NCI-H2029 treated with DMSO at 0.1 percent for 48 hours (cell line): ENCODE results near the gene KRT17.
"Not testable (repeated sequence)": the region's sequence is repeated elsewhere in the genome, so short reads cannot be mapped to it uniquely, and the experiment has no call there.

Source experiments
- DNase-seq: peaks from one replicate; lab custom pipeline; 2025; lab: John Stamatoyannopoulos, UW

Gene KRT17

DNA sequence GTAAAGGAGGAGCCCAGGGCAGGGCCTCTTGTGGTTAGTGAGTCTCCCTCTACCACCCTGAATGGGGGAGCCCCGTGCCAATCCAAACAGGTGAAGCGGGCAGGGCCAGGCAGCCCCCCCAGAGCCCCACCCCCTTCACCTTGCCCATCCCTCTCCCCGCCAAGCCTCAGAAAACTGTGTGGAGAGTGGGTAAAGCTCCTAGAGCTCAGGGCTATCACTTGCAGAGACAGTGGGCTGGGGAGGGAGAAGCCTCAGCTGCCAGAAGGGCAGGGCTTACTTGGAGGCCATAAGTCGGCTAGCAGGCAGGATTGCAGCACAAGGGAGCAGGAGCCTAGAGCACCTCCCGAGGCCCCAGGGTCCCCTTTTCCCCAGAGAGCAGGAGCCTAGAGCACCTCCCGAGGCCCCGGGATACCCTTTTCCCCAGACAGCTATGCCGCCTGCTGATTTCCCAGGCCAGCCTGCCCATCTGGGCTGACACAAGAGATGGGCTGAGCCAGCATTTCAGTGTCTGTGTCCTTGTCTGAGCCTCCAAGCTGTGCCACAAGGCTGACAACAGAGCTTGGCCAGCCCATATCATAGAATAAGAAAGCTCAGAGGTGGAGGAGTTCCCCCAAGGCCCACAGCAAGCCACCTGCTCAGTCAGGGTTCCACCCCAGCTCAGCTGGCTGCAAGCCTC, 30.9 kb downstream of the KRT17 start:
- no peak for DNase-seq

DNA sequence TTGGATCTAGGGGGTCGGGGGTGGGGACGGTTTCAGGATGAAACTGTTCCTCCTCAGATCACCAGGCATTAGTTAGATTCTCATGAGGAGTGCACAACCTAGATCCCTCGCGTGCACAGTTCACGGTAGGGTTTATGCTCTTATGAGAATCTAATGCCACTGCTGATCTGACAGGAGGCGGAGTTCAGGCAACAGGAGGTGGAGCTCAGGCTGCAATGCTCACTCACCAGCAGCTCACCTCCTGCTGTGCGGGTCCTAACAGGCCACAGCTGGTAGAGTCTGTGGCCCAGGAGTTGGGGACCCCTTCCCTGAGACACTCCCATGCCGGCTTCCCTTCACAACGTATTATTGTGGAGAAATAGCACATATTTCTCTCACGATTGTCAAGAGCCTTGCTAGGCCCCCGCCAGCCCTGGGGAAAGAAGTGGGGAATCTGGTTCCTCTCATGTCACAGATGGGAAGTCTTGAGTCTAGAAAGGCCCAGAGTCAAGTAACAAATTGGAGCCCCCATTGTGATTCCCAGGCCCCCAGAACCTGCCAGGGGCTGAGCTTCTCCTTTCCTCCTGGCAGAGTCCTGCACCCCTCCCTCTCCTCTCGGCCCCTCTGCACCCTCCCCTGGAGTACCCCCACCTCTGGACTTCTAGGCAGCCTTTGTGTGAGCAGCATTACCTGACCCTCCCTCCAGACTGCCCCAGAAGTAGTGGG, 31.6 kb downstream of the KRT17 start:
- DNase-seq, result no peak

GRCh38 chr17:41589301-41589700, 35.1 kb downstream of the KRT17 start:
- no peak for DNase-seq

GRCh38 chr17:41588126-41588810, 36.1 kb downstream of the KRT17 start:
- no peak for DNase-seq

GRCh38 chr17:41586863-41587495, 37.4 kb downstream of the KRT17 start, which contains the start of gene KRT14:
TSS of gene KRT14 (minus strand) at chr17:41586895. CDS start at chr17:41586834, 61 bp downstream.
- DNase-seq, result no peak

DNA sequence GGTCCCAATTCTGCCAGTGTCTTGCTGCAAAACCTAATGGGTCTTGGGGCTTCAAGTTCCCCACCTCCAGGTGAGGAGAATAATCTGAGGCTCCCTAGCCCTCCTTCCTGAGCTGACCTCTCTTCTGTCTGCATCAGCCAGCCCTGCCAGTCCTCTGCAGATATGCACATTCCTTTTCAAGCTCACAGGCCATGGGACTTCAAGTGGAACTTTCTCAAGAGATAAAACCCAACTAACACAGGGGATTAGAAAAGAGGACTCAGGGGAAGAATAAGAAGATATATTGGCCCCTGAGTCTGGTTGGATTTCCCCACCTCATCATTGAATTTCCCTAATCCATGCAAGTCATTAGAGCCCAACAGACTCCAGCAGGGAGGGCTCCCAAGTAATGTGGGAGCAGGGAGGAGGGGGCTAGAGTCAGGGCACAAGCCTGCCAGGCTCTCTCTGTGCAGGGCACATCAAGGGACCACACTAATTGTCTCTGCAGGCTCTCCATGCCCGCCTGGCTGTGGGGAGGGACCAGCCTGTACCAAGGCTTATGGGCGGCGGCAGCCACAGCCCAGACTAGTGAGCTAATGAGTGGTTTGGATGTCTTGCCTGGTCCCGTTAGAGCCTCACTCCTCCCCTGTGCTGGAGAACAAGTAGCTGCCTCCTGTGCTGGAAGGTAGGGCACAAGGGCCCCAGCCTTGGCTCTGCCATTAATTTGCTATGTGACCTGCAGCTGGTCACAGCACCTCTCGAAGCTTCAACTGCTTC, 38.9 kb downstream of the KRT17 start:
- no peak for DNase-seq

GRCh38 chr17:41584331-41584927, 39.9 kb downstream of the KRT17 start:
- not testable (repeated sequence) for DNase-seq

DNA sequence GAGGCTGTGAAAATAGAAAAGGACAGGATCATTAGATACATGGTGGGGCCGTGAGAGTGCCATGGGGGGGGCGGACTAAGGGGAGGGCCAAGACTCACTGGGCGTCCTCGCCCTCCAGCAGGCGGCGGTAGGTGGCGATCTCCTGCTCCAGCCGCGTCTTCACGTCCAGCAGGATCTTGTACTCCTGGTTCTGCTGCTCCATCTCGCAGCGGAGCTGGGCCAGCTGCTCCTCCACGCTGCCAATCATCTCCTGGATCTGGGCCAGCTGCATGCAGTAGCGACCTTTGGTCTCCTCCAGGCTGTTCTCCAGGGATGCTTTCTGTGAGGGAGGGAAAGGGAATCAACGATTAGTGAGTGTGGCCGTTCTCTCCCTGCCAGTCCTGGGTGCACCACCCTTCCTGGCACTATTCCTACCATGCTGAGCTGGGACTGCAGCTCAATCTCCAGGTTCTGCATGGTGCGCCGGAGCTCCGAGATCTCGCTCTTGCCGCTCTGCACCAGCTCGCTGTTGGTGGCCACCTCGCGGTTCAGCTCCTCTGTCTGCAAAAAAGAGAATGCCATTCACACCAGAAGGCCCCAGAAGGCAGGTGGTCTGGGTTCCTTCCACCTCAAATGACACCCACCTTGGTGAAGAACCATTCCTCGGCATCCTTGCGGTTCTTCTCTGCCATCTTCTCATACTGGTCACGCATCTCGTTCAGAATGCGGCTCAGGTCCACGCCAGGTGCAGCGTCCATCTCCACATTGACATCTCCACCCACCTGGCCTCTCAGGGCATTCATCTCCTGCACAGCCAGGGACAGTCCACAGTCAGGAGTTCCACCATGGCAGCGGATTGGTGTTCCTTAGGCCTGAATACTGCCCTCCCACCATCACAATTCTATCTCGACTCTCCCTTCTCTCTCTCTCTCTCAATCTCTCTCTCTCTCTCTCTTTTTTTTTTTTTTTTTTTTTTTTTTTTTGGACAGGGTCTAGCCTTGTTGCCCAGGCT, 40.9 kb downstream of the KRT17 start:
- DNase-seq, result peak; percentile 10

DNA sequence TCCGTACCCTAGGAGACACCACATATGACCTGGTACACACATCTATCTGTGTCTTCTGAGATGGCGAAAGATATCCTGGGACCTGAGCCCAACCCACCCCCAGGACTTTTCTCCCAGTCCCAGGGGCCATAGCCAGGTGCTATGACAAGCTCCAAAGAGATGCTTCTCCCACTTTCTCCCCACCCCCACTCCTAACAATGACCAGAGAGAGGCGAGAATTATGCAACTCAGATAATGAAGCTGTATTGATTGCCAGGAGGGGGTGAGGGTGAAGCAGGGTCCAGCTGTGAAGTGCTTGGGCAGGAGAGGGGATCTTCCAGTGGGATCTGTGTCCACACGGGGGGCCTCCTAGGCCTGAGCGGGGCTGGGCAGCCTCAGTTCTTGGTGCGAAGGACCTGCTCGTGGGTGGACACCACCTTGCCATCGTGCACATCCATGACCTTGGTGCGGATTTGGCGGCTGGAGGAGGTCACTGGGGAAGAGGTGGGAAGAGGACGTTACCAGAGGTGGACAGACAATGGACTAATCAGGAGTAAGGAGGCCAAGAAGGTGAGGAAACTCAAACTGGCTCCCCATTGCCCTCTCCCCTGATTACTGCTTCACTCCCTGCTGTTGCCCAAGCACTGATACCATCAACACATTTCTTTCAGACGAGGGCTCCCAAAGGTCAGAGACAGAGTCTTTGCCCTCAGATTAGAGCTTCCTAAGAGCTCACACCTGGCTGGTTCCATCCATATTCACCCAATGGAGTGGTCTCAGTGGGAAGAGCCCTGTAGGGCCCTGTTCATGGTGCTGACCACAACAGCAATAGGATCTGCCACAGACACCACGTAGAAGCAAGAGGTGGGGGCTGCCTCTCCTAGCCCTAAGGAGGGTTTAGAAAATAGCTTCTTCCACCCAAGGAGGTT, 42.1 kb downstream of the KRT17 start:
- not testable (repeated sequence) for DNase-seq

DNA sequence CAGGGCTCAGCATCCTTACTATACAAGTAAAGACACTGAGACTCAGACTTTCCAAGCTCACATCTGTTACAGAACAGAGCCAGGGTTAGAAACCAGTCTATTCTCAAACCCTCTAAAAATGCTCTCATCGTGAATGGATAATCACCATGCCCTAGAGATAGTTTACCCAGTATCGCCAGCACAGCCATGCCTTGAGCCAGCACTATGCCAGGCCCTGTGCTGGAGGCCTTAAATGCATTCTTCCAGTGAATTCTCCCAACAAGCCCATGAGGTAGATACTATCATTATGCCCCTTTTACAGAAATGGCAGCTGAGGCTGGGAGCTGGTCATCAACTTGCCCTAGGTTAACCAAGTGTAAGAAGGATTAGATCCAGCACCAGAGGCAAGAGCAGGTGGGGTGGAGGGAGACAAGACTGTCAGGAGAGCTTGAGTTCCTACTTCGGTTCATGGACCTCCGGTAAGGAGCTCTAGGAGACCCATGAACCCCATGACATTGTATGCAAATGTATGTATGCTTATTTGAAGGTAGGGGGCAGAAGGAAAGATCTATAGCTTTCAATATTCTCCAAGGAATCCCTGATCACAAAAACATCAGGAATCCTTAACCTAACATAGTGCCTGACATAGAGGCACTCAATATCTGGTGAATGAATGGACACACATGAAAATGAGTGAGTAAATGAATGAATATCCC, 42.9 kb downstream of the KRT17 start:
- no peak for DNase-seq

DNA sequence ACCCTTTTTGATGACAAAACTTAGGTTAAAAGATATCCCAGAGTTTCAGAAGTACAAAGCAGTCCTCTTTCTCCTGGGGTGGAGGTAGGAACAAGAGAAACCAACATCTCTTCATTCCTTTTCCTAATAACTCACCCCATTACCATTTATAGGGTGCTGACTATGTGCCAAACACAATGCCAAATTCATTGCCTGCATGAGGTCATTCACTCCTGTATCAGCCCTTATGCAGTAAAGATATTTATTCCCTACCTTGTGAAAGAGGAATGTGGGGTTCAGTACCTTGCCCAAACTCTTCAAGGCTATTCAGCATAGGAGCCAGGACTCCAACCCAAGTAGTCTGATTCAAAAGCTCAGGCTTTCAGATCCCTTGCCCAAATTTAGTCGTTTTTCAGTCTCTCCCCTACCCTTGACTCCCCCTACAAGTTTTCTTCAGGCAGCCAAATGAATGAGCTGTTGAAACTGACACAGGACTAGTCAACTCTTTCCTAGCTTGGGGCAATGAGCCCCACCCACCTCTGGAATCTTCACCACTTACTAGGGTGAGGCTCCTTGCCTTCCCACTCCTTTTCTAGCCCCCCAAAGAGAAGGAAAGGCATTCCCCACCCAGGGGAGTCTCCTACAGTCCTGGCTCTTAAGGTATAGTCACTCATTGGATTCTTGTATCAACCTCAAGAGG, 43.5 kb downstream of the KRT17 start:
- DNase-seq, result no peak

GRCh38 chr17:41580244-41580575, 44.2 kb downstream of the KRT17 start:
- DNase-seq, result no peak

- peak; percentile 78 for DNase-seq
Observed at GRCh38 chr17:41579484-41580243, 44.7 kb downstream of the KRT17 start.

DNA sequence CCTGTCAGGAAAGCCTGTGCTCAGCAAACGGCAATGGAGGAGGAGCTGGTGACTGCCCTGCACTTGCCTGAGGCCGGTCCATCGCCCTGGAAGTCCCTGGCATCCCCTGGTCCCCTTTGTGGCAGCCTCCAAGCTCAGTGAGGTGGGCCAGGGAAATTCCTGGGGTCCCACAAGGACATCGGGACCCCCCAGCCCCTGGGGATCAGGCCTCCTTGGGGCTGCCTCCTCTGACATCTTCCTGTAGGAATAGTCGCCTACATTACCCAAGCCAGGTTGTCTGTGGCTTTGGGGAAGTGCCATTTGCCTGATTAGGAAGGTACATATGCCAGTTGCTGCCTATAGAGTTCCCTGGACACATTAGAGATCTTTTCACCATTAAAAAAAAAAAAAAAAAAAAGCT, 45.4 kb downstream of the KRT17 start:
- no peak for DNase-seq

DNA sequence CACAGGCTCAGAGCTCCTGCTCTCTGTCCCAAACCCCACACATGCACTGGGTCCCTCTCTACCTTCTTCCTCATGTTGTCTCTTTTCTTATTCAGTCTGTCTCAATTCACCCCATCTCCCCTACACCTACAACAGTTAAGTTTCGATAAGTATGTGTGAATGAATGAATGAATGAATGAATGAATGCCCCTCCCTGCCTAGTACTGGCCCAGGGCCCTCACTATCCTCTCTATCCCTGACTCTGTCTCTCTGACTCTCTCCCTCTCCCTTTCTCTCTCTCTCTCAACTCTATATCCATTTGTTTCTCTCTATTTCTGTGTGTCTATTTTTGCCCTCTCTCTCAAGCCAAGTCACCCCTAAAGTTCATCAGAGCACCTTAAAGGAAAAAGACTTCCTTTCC, 45.8 kb downstream of the KRT17 start:
- DNase-seq, result no peak

- DNase-seq, result not testable (repeated sequence)
Observed at GRCh38 chr17:41576740-41577139, 47.6 kb downstream of the KRT17 start.

DNA sequence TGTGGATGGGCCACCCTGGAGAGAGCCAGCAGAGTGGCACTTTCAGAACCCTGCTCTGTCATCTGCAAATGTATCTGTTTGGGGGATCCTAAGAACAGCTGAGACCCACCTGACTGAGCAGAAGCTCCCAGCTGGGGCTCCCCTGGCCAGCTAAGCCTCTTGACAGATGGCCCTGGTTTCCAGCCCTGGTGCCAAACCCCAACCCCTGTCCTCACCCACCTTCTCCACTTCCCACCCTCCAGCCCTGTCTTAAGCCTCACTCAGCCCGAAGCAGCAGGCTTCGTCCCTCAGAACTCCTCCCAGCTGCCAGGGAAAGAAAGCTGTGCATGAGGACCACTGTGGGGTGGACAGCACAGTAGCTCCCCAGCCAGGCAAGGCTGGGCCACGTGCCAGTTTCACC, 49.0 kb downstream of the KRT17 start:
- no peak for DNase-seq
